KOPT-K1 (cell line): ENCODE data around the gene JAK3.
"Not testable (repeated sequence)": the region's sequence is repeated elsewhere in the genome, so short reads cannot be mapped to it uniquely, and the experiment has no call there.

Source experiments
- H3K27ac ChIP-seq: fragments of 200-600 bp; sonication (generic); 2 replicates; pipeline ENCODE4 v1.5.1; 2016; ENCODE audit warnings: antibody characterized with exemption, mild to moderate bottlenecking, low read depth, low read length; ENCODE audit not compliant: poor library complexity, severe bottlenecking
- H3K36me3 ChIP-seq: fragments of 200-600 bp; sonication (generic); 2 replicates; pipeline ENCODE4 v1.5.1; 2017; ENCODE audit warnings: antibody characterized with exemption, mild to moderate bottlenecking, low read length, moderate library complexity; ENCODE audit not compliant: insufficient read depth
- H3K9me3 ChIP-seq: fragments of 200-600 bp; sonication (generic); 2 replicates; pipeline ENCODE4 v1.5.1; 2017; ENCODE audit warnings: antibody characterized with exemption, low read length, mild to moderate bottlenecking; ENCODE audit not compliant: insufficient read depth, poor library complexity, severe bottlenecking

JAK3 gene

DNA sequence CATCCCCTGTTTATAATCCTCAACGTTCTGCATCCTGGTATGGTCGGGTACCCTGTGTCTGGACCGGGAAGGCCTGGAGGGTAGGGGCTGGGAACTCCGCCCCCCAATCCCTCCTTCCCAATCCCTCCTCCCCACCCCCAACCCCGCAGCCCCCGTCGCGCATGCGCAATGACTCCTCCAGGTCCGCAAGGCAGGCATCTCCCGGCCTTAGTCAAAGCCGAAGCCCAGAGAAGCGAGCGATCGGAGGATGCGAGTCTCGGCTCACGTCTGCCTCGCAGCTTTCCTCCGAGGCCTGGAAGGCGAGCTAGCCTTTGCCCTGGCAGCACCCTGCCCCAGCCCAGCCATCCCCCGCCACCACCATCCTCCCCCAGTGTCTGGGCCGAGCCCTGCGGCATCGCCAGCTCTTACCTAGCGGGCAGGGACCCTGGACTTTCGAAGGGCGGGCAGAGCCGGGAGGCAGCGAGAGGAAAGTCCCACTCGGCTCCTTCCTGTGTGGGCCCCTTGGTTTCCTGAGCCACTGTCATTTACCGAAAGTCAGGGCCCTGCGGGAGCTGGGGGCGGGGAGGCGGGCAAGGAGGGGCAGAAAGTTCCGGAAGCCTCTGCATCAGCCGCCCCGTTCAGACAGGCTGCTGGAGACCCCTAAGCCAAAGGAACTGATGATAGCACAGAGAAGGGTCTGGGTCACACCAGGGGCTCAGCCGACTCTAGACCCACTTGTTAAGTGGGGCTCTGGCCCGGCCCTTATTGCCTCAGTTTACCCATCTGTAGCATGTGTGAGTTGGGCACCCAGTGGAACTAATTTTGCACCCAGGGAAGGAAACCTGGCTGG is at the start of gene JAK3:
Gene JAK3 (minus strand): TSS at position 445 of the 829 bp plus-strand sequence. CDS start 3,565 bp downstream, outside the sequence.
- Histone ChIP-seq H3K9me3 (no peaks in the 10 kb centered on the region), H3K27ac (peak within 1 kb of the TSS; percentile 84), H3K36me3 (peaks cover 10% of the 10 kb centered on the region; the same call in 1 of the 2 replicates)

DNA sequence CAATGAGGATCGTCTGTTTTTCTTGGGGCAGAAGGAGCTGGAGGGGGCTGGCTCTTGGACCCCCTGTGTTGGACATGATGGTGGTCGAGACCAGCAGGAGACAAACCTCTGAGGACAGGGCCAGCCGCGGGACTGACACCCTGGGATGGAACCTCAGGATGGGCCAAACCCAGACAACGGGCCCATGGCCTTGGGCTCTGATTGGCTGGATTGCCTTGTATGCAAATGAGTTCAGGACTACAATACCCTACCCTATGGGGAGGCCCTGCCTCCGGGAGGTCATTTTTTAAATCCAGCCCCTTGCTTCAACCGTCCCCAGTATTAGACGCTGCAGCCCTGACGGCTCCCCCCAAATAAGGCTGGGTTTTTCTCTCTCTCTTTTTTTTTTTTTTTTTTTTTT is 46.0 kb upstream of the JAK3 start:
- H3K36me3 ChIP-seq: no peaks in the 10 kb centered on the region
- H3K9me3 ChIP-seq: no peaks in the 10 kb centered on the region
- no peak overlapping the region for H3K27ac ChIP-seq

- H3K9me3 ChIP-seq: no peaks in the 10 kb centered on the region
- H3K27ac ChIP-seq: no peak overlapping the region
- H3K36me3 ChIP-seq: no peaks in the 10 kb centered on the region
These were observed 41.9 kb upstream of the JAK3 start for GRCh38 chr19:17889609-17890214.

DNA sequence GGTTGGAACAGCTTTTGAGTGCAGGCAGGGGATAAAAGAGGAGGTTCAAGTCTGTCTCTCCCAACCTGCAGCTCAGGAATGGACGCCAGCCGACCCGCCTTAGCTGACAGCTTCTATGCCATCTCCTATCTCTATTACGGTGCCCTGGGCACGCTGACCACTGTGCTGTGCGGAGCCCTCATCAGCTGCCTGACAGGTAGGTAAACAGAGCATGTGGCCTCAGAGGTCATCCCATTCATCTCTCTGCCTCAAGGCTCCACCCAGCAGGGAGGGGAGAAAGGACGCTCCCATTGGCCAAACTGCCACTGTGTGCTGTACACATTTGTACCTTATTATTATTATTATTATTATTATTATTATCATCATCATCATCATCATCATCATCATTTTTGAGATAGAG is 40.5 kb upstream of the JAK3 start:
- H3K36me3 ChIP-seq: no peaks in the 10 kb centered on the region
- H3K27ac ChIP-seq: no peak overlapping the region
- no peaks in the 10 kb centered on the region for H3K9me3 ChIP-seq

DNA sequence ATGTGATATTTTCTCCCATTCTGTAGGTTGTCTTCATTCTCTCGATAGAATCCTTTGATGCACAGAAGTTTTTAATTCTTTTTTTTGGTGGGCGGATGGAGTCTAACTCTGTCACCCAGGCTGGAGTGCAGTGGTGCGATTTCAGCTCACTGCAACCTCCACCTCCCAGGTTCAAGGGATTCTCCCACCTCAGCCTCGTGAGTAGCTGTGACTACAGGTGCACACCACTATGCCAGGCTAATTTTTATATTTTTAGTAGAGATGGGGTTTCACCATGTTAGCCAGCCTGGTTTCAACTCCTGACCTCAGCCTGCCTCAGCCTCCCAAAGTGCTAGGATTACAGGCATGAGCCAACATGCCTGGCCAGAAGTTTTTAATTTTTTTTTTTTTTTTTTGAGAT is 39.4 kb upstream of the JAK3 start:
- not testable (repeated sequence) for H3K9me3 ChIP-seq, H3K36me3 ChIP-seq

DNA sequence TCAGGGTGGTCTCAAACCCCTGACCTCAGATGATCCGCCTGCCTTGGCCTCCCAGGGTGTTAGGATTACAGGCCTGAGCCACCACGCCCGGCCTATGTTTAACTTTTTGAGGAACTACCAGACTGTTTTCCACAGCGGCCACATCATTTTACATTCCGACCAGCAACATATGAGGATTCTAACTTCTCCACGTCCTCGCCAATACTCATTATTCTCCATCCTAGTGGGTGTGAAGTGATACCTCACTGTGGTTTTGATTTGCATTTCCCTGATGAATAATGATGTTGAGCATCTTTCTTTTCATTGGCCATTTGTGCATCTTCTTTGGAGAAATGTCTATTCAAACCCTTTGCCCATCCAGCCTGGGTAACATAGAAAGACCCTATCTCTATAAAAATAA is 38.7 kb upstream of the JAK3 start:
- no peaks in the 10 kb centered on the region for H3K36me3 ChIP-seq
- H3K27ac ChIP-seq: no peak overlapping the region

More for the DNA sequence above, 39.4 kb upstream of the JAK3 start:
- not testable (repeated sequence) for H3K27ac ChIP-seq

DNA sequence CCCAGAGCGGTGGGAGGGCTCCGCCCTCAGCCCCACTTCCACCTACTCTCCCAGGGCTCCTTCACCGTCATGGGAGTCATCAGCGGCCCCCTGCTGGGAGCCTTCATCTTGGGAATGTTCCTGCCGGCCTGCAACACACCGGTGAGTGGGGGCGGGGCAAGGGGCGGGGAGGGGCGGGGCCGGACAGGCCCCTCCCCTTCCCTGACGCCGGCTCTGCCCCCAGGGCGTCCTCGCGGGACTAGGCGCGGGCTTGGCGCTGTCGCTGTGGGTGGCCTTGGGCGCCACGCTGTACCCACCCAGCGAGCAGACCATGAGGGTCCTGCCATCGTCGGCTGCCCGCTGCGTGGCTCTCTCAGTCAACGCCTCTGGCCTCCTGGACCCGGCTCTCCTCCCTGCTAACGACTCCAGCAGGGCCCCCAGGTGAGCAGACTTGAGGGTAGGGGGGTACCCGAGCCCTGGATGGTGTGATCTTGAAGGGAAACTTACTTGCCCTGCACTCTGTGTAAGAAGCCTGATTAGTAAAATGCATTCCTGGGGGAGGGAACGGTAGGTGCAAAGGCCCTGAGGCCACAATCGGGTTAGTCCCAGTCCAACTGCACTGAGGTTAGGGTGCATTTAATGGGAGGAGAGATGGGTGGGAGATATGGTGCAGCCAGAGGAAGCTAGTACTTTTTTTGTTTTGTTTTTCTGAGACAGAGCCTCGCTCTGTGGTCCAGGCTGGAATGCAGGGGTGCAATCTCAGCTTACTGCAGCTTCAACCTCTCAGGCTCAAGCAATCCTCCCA is 36.0 kb upstream of the JAK3 start:
- H3K27ac ChIP-seq: no peak overlapping the region

More for the DNA sequence above, 38.7 kb upstream of the JAK3 start:
- no peaks in the 10 kb centered on the region for H3K9me3 ChIP-seq

DNA sequence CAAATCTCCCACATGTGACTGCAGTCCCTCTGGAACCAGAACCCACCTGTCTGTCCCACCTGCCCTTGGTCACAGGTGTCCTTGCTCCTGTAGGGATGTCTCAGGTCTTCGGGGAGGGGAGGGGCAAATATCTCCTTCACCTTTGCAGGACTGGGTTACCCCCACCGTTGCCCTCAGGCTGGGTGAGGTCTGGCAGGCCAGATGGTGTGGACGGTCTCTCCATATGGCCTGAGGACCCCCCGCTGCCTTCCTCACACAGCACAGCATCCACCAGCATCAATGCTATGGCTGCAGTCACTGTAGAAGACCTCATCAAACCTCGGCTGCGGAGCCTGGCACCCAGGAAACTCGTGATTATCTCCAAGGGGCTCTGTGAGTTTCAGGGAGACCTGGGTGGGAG is 33.9 kb upstream of the JAK3 start:
- H3K9me3 ChIP-seq: no peaks in the 10 kb centered on the region
- H3K27ac ChIP-seq: no peak overlapping the region
- no peaks in the 10 kb centered on the region for H3K36me3 ChIP-seq

More for the DNA sequence above, 36.0 kb upstream of the JAK3 start:
- Histone ChIP-seq H3K9me3 (no peaks in the 10 kb centered on the region), H3K36me3 (no peaks in the 10 kb centered on the region)

DNA sequence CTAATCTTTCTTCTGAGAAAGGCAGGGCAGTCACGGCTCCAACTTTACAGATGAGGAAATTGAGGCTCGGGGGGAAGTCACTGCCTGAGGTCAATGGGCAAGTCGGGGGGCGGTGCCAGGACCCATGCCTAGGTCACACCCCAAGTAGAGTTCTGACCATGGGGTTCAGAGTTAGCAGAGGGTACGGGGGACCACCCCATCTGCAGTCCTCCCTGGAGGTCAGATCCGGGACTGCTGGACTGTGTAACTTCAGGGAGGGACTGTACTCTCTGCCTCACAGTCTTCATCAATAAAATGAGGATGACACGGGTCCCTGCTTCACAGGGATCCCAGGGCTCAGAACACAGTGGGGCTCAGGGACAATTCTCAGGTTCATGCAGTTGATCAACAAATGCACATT is 31.7 kb upstream of the JAK3 start:
- Histone ChIP-seq H3K36me3 (no peaks in the 10 kb centered on the region), H3K9me3 (no peaks in the 10 kb centered on the region), H3K27ac (no peak overlapping the region)

DNA sequence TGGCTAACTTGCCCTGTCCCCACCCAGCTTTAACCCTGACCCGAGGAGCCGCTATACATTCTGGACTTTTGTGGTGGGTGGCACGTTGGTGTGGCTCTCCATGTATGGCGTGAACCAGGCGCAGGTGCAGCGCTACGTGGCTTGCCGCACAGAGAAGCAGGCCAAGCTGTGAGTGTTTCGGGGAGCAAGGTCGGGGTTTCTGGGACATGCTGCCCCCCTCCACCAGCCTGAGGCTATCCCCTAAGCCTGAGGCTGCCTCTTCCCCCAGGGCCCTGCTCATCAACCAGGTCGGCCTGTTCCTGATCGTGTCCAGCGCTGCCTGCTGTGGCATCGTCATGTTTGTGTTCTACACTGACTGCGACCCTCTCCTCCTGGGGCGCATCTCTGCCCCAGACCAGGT is 29.9 kb upstream of the JAK3 start:
- H3K27ac ChIP-seq: no peak overlapping the region
- H3K9me3 ChIP-seq: no peaks in the 10 kb centered on the region
- H3K36me3 ChIP-seq: no peaks in the 10 kb centered on the region

DNA sequence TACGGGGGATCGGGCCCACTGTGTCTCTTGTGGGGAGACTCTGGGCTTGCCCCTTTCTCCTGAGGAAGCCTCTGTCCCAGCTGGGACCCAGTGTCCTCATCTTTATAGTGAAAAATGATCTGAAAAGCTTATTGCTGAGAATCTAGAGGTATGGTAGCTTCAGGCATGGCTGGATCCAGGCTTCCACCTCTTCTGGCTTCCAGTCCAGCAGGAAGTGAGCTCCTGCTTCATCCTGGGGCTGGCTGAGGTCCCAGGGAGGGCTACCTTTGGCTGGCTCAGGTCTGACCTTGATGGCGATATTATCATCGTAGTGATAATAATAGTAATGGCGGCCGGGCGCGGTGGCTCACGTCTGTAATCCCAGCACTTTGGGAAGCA is 27.0 kb upstream of the JAK3 start:
- H3K9me3 ChIP-seq: no peaks in the 10 kb centered on the region
- H3K27ac ChIP-seq: no peak overlapping the region
- H3K36me3 ChIP-seq: no peaks in the 10 kb centered on the region

DNA sequence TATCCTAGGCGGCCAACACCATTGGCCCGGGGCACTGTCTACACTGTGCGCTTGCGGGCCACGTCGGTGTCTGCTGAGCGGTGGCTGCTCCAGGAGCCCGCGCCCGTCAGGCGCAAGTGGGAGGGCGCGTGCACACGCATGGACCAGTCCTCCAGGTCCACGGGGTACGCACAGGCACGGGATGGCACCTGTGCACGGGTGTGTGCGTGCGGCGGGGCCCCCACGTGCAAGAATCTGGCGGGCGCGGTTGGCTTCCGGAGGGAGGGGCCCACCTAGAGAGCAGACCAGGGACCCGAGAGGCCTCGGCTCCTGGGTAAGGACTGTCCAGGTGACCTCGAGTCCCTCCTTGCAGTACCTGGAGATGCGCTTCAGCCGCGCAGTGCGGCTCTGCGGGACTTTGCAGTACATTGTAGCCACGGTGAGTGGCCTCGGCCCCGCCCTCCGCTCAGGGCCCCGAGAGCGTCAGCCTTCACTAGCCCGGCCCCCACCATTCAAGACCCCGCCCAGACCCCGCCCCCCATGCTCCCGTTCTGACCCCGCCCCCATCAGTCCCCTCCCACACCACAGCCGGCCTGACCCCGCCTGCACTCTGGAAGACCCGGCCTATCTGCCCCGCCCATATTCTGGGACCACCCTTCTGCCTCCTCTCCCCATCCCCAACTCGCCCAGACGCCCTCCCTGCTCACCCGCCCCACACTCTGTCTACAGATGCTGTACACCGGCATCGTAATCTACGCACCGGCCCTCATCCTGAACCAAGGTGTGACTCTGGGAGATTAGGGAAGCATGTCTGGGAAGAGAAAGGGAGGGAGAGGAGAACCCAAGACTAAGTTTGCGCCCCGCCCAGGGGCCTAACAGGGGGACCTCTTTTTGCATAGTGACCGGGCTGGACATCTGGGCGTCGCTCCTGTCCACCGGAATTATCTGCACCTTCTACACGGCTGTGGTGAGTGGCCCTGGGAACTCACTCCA is 26.3 kb upstream of the JAK3 start:
- Histone ChIP-seq H3K9me3 (no peaks in the 10 kb centered on the region), H3K27ac (no peak overlapping the region), H3K36me3 (no peaks in the 10 kb centered on the region)

DNA sequence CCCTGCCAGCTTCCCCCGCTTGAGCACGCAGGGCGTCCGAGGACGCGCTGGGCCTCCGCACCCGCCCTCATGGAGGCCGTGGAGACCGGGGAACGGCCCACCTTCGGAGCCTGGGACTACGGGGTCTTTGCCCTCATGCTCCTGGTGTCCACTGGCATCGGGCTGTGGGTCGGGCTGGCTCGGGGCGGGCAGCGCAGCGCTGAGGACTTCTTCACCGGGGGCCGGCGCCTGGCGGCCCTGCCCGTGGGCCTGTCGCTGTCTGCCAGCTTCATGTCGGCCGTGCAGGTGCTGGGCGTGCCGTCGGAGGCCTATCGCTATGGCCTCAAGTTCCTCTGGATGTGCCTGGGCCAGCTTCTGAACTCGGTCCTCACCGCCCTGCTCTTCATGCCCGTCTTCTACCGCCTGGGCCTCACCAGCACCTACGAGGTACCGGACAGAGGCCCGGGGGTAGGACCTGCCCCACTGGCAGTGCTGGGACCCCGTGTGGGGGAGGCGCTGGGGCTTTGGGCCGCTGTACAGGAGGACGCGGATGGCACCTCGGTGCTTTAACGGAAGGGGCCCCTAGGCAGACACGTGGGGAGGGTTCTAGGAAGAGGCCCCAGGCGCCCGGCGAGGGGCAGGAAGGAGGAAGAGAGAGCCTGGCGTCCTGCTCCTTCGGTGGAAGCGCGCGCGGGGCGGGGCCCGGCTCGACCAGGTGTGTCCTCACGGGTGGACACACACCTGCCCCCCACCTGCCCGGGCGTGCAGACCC is 24.6 kb upstream of the JAK3 start:
- Histone ChIP-seq H3K9me3 (no peaks in the 10 kb centered on the region), H3K27ac (peak overlapping the region; percentile 60), H3K36me3 (no peaks in the 10 kb centered on the region)

DNA sequence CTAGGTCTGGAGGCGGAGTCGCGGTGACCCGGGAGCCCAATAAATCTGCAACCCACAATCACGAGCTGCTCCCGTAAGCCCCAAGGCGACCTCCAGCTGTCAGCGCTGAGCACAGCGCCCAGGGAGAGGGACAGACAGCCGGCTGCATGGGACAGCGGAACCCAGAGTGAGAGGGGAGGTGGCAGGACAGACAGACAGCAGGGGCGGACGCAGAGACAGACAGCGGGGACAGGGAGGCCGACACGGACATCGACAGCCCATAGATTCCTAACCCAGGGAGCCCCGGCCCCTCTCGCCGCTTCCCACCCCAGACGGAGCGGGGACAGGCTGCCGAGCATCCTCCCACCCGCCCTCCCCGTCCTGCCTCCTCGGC is 24.1 kb upstream of the JAK3 start, which contains the start of gene SLC5A5:
Gene SLC5A5 (plus strand): TSS at position 68 of the 373 bp plus-strand sequence. CDS start 375 bp downstream, outside the sequence.
- no peaks in the 10 kb centered on the region for H3K36me3 ChIP-seq
- no peaks in the 10 kb centered on the region for H3K9me3 ChIP-seq
- H3K27ac ChIP-seq: peak within 1 kb of the TSS; percentile 60
